ENCODE data around the gene ADH6. TPM values are rescaled to one million over a fixed set of nuclear protein-coding genes. Genes with fewer than 3 reads are reported as not detected.
"Not testable (repeated sequence)": the region's sequence is repeated elsewhere in the genome, so short reads cannot be mapped to it uniquely, and the experiment has no call there.

Gene ADH6
- total RNA-seq, 2 donors from 2014 or later, result 17.6 to 24.5 TPM

GRCh38 chr4:99190336-99190735 lies 28.7 kb downstream of the ADH6 start:
- no peak overlapping the region for H3K9ac ChIP-seq (ENCODE audit: low read depth in 2 of 2, low read length in 2 of 2)
- no peaks in the 10 kb centered on the region for H3K27me3 ChIP-seq
- H3K27ac ChIP-seq, result no peak overlapping the region
- H3K4me3 ChIP-seq, result no peak overlapping the region
- no peak for TF ChIP-seq CTCF (IDR thresholded peaks at IDR 0.05)
- no peaks in the 10 kb centered on the region for H3K4me1 ChIP-seq
- H3K36me3 ChIP-seq, result no peaks in the 10 kb centered on the region
- DNase-seq, result no peak
- intact Hi-C loops (cut with DNase I), result no loop called here
- no peaks in the 10 kb centered on the region for H3K9me3 ChIP-seq

GRCh38 chr4:99189900-99190299 lies 29.1 kb downstream of the ADH6 start:
- H3K27me3 ChIP-seq; H3K4me1 ChIP-seq; H3K9me3 ChIP-seq; H3K9ac ChIP-seq (ENCODE audit: low read depth in 2 of 2, low read length in 2 of 2); DNase-seq; H3K36me3 ChIP-seq; H3K27ac ChIP-seq; intact Hi-C loops (cut with DNase I); H3K4me3 ChIP-seq: not testable (repeated sequence)

GRCh38 chr4:99186029-99186428 lies 33.0 kb downstream of the ADH6 start:
- Histone ChIP-seq H3K4me3 (no peak overlapping the region), H3K4me1 (no peaks in the 10 kb centered on the region), H3K27me3 (no peaks in the 10 kb centered on the region), H3K27ac (no peak overlapping the region), H3K9me3 (no peaks in the 10 kb centered on the region), H3K36me3 (no peaks in the 10 kb centered on the region), H3K9ac (ENCODE audit: low read depth in 2 of 2, low read length in 2 of 2) (no peak overlapping the region)
- intact Hi-C loops (cut with DNase I), result no loop called here
- no peak for TF ChIP-seq CTCF (IDR thresholded peaks at IDR 0.05)
- no peak for DNase-seq

GRCh38 chr4:99185581-99185980 lies 33.5 kb downstream of the ADH6 start:
- no peaks in the 10 kb centered on the region for H3K9me3 ChIP-seq
- no peak for TF ChIP-seq CTCF (IDR thresholded peaks at IDR 0.05)
- H3K36me3 ChIP-seq, result no peaks in the 10 kb centered on the region
- no peak overlapping the region for H3K9ac ChIP-seq (ENCODE audit: low read depth in 2 of 2, low read length in 2 of 2)
- intact Hi-C loops (cut with DNase I), result no loop called here
- no peaks in the 10 kb centered on the region for H3K27me3 ChIP-seq
- no peak for DNase-seq
- no peak overlapping the region for H3K4me3 ChIP-seq
- no peaks in the 10 kb centered on the region for H3K4me1 ChIP-seq
- H3K27ac ChIP-seq, result no peak overlapping the region

- Histone ChIP-seq H3K36me3 (no peaks in the 10 kb centered on the region), H3K4me3 (no peak overlapping the region), H3K27me3 (no peaks in the 10 kb centered on the region), H3K27ac (no peak overlapping the region), H3K4me1 (no peaks in the 10 kb centered on the region), H3K9me3 (no peaks in the 10 kb centered on the region), H3K9ac (ENCODE audit: low read depth in 2 of 2, low read length in 2 of 2) (no peak overlapping the region)
- intact Hi-C loops (cut with DNase I), result no loop called here
- no peak for DNase-seq
- no peak for TF ChIP-seq CTCF (IDR thresholded peaks at IDR 0.05)
Observed at GRCh38 chr4:99180382-99181070, 38.5 kb downstream of the ADH6 start.

- intact Hi-C loops (cut with DNase I), result no loop called here
- peak; percentile 48 for DNase-seq
- H3K9me3 ChIP-seq, result no peaks in the 10 kb centered on the region
- no peaks in the 10 kb centered on the region for H3K36me3 ChIP-seq
- TF ChIP-seq CTCF (IDR thresholded peaks at IDR 0.05), result no peak
- no peak overlapping the region for H3K4me3 ChIP-seq
- no peaks in the 10 kb centered on the region for H3K27me3 ChIP-seq
- H3K9ac ChIP-seq (ENCODE audit: low read depth in 2 of 2, low read length in 2 of 2), result no peak overlapping the region
- no peaks in the 10 kb centered on the region for H3K4me1 ChIP-seq
- H3K27ac ChIP-seq, result no peak overlapping the region
Observed at GRCh38 chr4:99179626-99180025, 39.4 kb downstream of the ADH6 start.
